Measurements from ENCODE around the gene ATP5F1E. TPM values are rescaled to one million over a fixed set of nuclear protein-coding genes. Genes with fewer than 3 reads are reported as not detected.

The ATP5F1E gene
- total and polyA plus RNA-seq, 2 donors: 82.1 to 124 TPM

DNA sequence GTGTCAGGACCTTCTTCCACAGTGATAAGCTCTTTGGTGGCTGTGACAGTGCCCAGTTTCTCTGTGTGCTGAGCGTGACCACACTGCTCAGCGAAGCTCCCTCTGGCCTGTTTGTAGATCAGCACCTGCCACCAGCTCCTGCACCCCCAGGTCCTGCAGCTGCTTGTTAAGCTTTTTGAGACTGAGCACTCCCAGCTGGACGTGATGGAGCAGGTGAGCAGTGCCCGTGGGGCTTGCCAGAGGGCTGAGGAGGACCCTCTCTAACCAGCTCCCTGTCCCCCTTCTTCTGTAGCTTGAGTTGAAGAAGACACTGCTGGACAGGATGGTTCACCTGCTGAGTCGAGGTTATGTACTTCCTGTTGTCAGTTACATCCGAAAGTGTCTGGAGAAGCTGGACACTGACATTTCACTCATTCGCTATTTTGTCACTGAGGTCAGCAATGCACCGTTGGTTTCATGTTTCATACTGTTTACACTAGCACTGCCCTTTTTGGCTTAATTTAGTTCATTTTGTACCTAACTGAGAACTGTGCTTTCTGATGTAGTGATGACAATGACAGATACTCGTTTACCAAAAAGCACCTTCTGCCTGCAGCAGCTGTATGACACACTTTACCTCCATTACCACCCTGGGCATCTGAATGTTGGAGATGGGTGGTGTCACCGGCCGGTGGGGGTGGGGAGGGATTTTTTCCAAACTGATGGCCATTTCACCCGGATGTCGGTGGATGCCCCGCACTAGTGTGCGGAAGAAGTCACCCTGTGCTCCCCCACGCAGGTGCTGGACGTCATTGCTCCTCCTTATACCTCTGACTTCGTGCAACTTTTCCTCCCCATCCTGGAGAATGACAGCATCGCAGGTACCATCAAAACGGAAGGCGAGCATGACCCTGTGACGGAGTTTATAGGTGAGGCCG lies 38.5 kb downstream of the ATP5F1E start:
- DNase-seq (ENCODE audit: low read depth in 6 of 9, low spot score in 9 of 9): no peak
- Histone ChIP-seq H3K27me3 (ENCODE audit: control insufficient read depth in 2 of 2, insufficient read depth in 1 of 2, low read length in 1 of 2) (no peaks in the 10 kb centered on the region), H3K9me3 (ENCODE audit: control insufficient read depth in 2 of 2, insufficient read depth in 1 of 2, low read length in 1 of 2) (no peaks in the 10 kb centered on the region), H3K4me1 (ENCODE audit: control insufficient read depth in 2 of 2, insufficient read depth in 2 of 2, low read length in 2 of 2) (no peaks in the 10 kb centered on the region), H3K27ac (ENCODE audit: low read depth in 1 of 2, low read length in 1 of 2) (no peak overlapping the region), H3K4me3 (ENCODE audit: low read length in 2 of 2) (no peak overlapping the region), H3K36me3 (ENCODE audit: control insufficient read depth in 2 of 2, insufficient read depth in 2 of 2, low read length in 1 of 2) (peaks cover 74 to 84% of the 10 kb centered on the region in 2 donors)
- WGBS: 96% methylated on average over 23 of the region's 23 CpGs

GRCh38 chr20:58992911-58993310 lies 39.2 kb downstream of the ATP5F1E start:
- no peak overlapping the region for H3K4me3 ChIP-seq (ENCODE audit: low read length in 2 of 2)
- H3K9me3 ChIP-seq (ENCODE audit: control insufficient read depth in 2 of 2, insufficient read depth in 1 of 2, low read length in 1 of 2): no peaks in the 10 kb centered on the region
- no peaks in the 10 kb centered on the region for H3K27me3 ChIP-seq (ENCODE audit: control insufficient read depth in 2 of 2, insufficient read depth in 1 of 2, low read length in 1 of 2)
- H3K4me1 ChIP-seq (ENCODE audit: control insufficient read depth in 2 of 2, insufficient read depth in 2 of 2, low read length in 2 of 2): no peaks in the 10 kb centered on the region
- no peak overlapping the region for H3K27ac ChIP-seq (ENCODE audit: low read depth in 1 of 2, low read length in 1 of 2)
- peaks cover 81 to 91% of the 10 kb centered on the region in 2 donors for H3K36me3 ChIP-seq (ENCODE audit: control insufficient read depth in 2 of 2, insufficient read depth in 2 of 2, low read length in 1 of 2)
- no peak for DNase-seq (ENCODE audit: low read depth in 6 of 9, low spot score in 9 of 9)
- WGBS: 83% methylated on average over 3 of the region's 3 CpGs

DNA sequence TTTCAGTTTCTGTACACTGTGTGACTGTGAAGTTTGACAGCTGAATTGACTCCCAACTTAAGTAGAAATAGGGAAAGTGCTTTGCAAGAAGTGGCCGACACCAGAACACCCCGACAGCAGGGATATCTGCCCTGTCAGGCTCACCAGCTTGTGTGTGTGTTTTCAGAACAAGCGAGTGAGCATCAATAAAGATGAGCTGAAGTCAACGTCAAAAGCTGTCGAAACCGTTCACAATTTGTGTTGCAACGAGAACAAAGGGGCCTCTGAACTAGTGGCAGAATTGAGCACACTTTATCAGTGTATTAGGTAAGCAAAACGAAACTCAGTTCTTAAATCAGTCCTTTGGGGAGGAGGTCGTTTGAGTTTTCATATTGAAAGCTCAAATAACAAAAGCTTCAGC lies 40.4 kb downstream of the ATP5F1E start:
- no peaks in the 10 kb centered on the region for H3K9me3 ChIP-seq (ENCODE audit: control insufficient read depth in 2 of 2, insufficient read depth in 1 of 2, low read length in 1 of 2)
- peaks cover 83 to 95% of the 10 kb centered on the region in 2 donors for H3K36me3 ChIP-seq (ENCODE audit: control insufficient read depth in 2 of 2, insufficient read depth in 2 of 2, low read length in 1 of 2)
- H3K27ac ChIP-seq (ENCODE audit: low read depth in 1 of 2, low read length in 1 of 2): no peak overlapping the region
- H3K4me1 ChIP-seq (ENCODE audit: control insufficient read depth in 2 of 2, insufficient read depth in 2 of 2, low read length in 2 of 2): no peaks in the 10 kb centered on the region
- whole genome bisulfite sequencing: 97% methylated on average over 9 of the region's 9 CpGs
- H3K27me3 ChIP-seq (ENCODE audit: control insufficient read depth in 2 of 2, insufficient read depth in 1 of 2, low read length in 1 of 2): no peaks in the 10 kb centered on the region
- no peak overlapping the region for H3K4me3 ChIP-seq (ENCODE audit: low read length in 2 of 2)
- DNase-seq (ENCODE audit: low read depth in 6 of 9, low spot score in 9 of 9): no peak

DNA sequence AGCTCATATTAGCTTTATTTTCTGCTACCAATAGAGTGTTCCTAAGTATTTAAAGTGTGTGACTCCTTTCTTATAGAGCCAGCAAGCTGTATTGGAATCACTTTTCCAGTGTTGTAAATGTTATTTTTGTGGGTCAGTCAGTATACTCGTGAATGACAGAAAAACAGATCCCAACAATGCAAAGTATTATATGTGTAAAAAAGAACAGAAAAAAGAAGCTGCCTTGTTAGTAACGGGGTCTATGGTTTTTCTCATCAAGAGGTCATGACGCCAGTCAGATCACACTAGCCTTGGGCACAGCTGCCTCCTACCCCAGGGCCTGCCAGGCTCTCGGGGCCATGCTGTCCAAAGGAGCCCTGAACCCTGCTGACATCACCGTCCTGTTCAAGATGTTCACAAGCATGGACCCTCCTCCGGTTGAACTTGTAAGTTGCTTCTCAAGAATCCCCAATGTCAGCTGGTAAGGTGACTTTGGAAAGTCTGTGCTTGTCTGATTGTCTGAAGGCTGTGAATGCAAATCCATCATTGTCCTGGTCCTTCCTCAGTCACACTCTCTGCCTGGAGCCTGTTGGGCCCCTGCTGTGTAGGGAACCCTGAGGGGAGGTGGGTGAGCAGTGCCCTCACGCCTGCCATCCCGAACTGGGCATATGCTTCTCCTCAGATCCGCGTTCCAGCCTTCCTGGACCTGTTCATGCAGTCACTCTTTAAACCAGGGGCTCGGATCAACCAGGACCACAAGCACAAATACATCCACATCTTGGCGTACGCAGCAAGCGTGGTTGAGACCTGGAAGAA lies 41.3 kb downstream of the ATP5F1E start:
- no peak for DNase-seq (ENCODE audit: low read depth in 6 of 9, low spot score in 9 of 9)
- no peaks in the 10 kb centered on the region for H3K4me1 ChIP-seq (ENCODE audit: control insufficient read depth in 2 of 2, insufficient read depth in 2 of 2, low read length in 2 of 2)
- H3K9me3 ChIP-seq (ENCODE audit: control insufficient read depth in 2 of 2, insufficient read depth in 1 of 2, low read length in 1 of 2): no peaks in the 10 kb centered on the region
- H3K27ac ChIP-seq (ENCODE audit: low read depth in 1 of 2, low read length in 1 of 2): no peak overlapping the region
- peaks cover 81 to 95% of the 10 kb centered on the region in 2 donors for H3K36me3 ChIP-seq (ENCODE audit: control insufficient read depth in 2 of 2, insufficient read depth in 2 of 2, low read length in 1 of 2)
- H3K4me3 ChIP-seq (ENCODE audit: low read length in 2 of 2): no peak overlapping the region
- WGBS: 99% methylated on average over 14 of the region's 14 CpGs
- no peaks in the 10 kb centered on the region for H3K27me3 ChIP-seq (ENCODE audit: control insufficient read depth in 2 of 2, insufficient read depth in 1 of 2, low read length in 1 of 2)

GRCh38 chr20:58989196-58989595 lies 42.9 kb downstream of the ATP5F1E start:
- peaks cover 67 to 82% of the 10 kb centered on the region in 2 donors for H3K36me3 ChIP-seq (ENCODE audit: control insufficient read depth in 2 of 2, insufficient read depth in 2 of 2, low read length in 1 of 2)
- 98% methylated on average over 10 of the region's 10 CpGs for WGBS
- H3K4me3 ChIP-seq (ENCODE audit: low read length in 2 of 2): no peak overlapping the region
- H3K4me1 ChIP-seq (ENCODE audit: control insufficient read depth in 2 of 2, insufficient read depth in 2 of 2, low read length in 2 of 2): peaks cover 0 to under 1% of the 10 kb centered on the region in 2 donors
- H3K27ac ChIP-seq (ENCODE audit: low read depth in 1 of 2, low read length in 1 of 2): no peak overlapping the region
- no peaks in the 10 kb centered on the region for H3K9me3 ChIP-seq (ENCODE audit: control insufficient read depth in 2 of 2, insufficient read depth in 1 of 2, low read length in 1 of 2)
- no peak for DNase-seq (ENCODE audit: low read depth in 6 of 9, low spot score in 9 of 9)
- no peaks in the 10 kb centered on the region for H3K27me3 ChIP-seq (ENCODE audit: control insufficient read depth in 2 of 2, insufficient read depth in 1 of 2, low read length in 1 of 2)

DNA sequence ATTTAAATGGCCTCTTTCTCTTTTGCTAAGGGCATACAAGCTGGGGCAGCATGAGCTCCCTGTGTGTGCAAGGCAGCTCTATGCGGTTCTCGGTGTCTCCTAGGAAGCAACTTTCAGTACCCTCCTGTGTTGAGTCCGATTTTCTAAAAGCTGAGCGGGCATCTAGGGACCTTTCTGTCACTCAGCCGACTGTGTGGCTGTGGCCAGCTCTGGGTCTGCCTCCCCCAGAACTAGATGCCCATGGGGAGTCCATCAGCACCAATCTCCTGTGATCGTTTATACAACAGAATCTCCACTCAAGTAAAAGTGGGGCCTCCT lies 43.6 kb downstream of the ATP5F1E start:
- H3K27me3 ChIP-seq (ENCODE audit: control insufficient read depth in 2 of 2, insufficient read depth in 1 of 2, low read length in 1 of 2): no peaks in the 10 kb centered on the region
- DNase-seq (ENCODE audit: low read depth in 6 of 9, low spot score in 9 of 9): no peak
- no peaks in the 10 kb centered on the region for H3K9me3 ChIP-seq (ENCODE audit: control insufficient read depth in 2 of 2, insufficient read depth in 1 of 2, low read length in 1 of 2)
- 97% methylated on average over 6 of the region's 6 CpGs for WGBS
- peaks cover 5% of the 10 kb centered on the region in 2 donors for H3K4me1 ChIP-seq (ENCODE audit: control insufficient read depth in 2 of 2, insufficient read depth in 2 of 2, low read length in 2 of 2)
- no peak overlapping the region for H3K4me3 ChIP-seq (ENCODE audit: low read length in 2 of 2)
- no peak overlapping the region for H3K27ac ChIP-seq (ENCODE audit: low read depth in 1 of 2, low read length in 1 of 2)
- H3K36me3 ChIP-seq (ENCODE audit: control insufficient read depth in 2 of 2, insufficient read depth in 2 of 2, low read length in 1 of 2): peaks cover 61 to 76% of the 10 kb centered on the region in 2 donors

- Histone ChIP-seq H3K27me3 (ENCODE audit: control insufficient read depth in 2 of 2, insufficient read depth in 1 of 2, low read length in 1 of 2) (no peaks in the 10 kb centered on the region), H3K9me3 (ENCODE audit: control insufficient read depth in 2 of 2, insufficient read depth in 1 of 2, low read length in 1 of 2) (no peaks in the 10 kb centered on the region), H3K4me3 (ENCODE audit: low read length in 2 of 2) (no peak overlapping the region), H3K27ac (ENCODE audit: low read depth in 1 of 2, low read length in 1 of 2) (no peak overlapping the region), H3K36me3 (ENCODE audit: control insufficient read depth in 2 of 2, insufficient read depth in 2 of 2, low read length in 1 of 2) (peaks cover 56 to 71% of the 10 kb centered on the region in 2 donors), H3K4me1 (ENCODE audit: control insufficient read depth in 2 of 2, insufficient read depth in 2 of 2, low read length in 2 of 2) (peaks cover 5% of the 10 kb centered on the region in 2 donors)
- WGBS: 98% methylated on average over 9 of the region's 9 CpGs
- no peak for DNase-seq (ENCODE audit: low read depth in 6 of 9, low spot score in 9 of 9)
Measured at GRCh38 chr20:58987790-58988564, 44.2 kb downstream of the ATP5F1E start.

DNA sequence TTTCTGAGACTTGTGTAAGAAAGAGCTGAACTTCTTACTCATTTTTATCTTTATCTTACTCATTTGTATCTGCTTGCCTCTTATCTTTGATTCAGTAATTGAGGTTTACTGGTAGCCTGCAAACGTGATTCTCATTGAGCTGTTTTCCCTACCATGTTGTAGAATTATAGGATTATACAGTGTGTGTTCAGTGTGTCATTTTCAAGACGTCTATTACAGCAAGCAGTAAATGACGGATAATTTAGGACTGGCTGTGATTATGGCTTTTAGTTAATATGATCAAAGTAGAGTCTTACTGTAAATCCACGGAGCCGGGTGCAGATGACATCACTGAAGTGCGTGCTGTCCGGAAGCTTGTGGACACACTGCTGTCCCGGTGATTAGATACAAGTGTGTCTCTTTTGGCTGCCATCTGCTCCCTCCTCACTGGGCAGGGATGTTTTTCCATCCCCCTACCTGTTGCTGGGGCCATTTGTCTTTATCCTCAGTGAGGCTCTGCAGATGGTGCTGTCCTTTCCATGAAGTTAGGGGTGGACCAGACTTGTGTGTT lies 45.1 kb downstream of the ATP5F1E start:
- Histone ChIP-seq H3K4me3 (ENCODE audit: low read length in 2 of 2) (no peak overlapping the region), H3K36me3 (ENCODE audit: control insufficient read depth in 2 of 2, insufficient read depth in 2 of 2, low read length in 1 of 2) (peaks cover 48 to 62% of the 10 kb centered on the region in 2 donors), H3K9me3 (ENCODE audit: control insufficient read depth in 2 of 2, insufficient read depth in 1 of 2, low read length in 1 of 2) (no peaks in the 10 kb centered on the region), H3K27me3 (ENCODE audit: control insufficient read depth in 2 of 2, insufficient read depth in 1 of 2, low read length in 1 of 2) (no peaks in the 10 kb centered on the region), H3K27ac (ENCODE audit: low read depth in 1 of 2, low read length in 1 of 2) (no peak overlapping the region), H3K4me1 (ENCODE audit: control insufficient read depth in 2 of 2, insufficient read depth in 2 of 2, low read length in 2 of 2) (peaks cover 12 to 13% of the 10 kb centered on the region in 2 donors)
- 97% methylated on average over 8 of the region's 8 CpGs for WGBS
- DNase-seq (ENCODE audit: low read depth in 6 of 9, low spot score in 9 of 9): no peak

All from thymus (tissue), 11 donors.